ENCODE measurements around the gene DUS4L. TPM values are rescaled to one million over a fixed set of nuclear protein-coding genes. Genes with fewer than 3 reads are reported as not detected.
A peak's percentile ranks its signal among the peaks of the same experiment; 100 is the strongest.

DUS4L gene
- total RNA-seq, 2 experiments from 2014 or later: 14.9 to 23.0 TPM

- Histone ChIP-seq H3K36me3 (ENCODE audit: insufficient read depth, low read length) (peaks cover 23% of the 10 kb centered on the region), H3K4me2 (ENCODE audit: low read length) (peak overlapping the region; percentile 86), H3K9me3 (ENCODE audit: low read length) (no peaks in the 10 kb centered on the region), H3K4me1 (ENCODE audit: insufficient read depth, low read length, poor library complexity, severe bottlenecking) (peaks cover 51% of the 10 kb centered on the region), H4K20me1 (ENCODE audit: insufficient read depth, low read length) (peaks cover 7% of the 10 kb centered on the region; the same call in 1 of the 2 replicates), H3K4me3 (ENCODE audit: low read depth, low read length, poor library complexity, severe bottlenecking) (peak overlapping the region; percentile 59), H3K79me2 (ENCODE audit: insufficient read depth, low read depth, low read length) (peaks cover 59% of the 10 kb centered on the region), H2AFZ (ENCODE audit: low read length) (no peak overlapping the region), H3K9me2 (ENCODE audit: insufficient read depth, low read length) (no peaks in the 10 kb centered on the region), H3K27ac (ENCODE audit: low read depth, low read length, poor library complexity, severe bottlenecking) (peak overlapping the region; percentile 63)
- POLR2A ChIA-PET: interaction anchor here (0.7 to 1.3 kb wide), 2 partner anchors 10 to 18 kb away, joined by 3 read pairs; no protein-coding TSS in a partner anchor
- intact Hi-C loops (cut with micrococcal nuclease; ENCODE audit: unreplicated experiment): loop anchor here (5.0 kb wide), 1 partner anchor 694 kb away; the partner anchor contains the start of gene PIK3CG
- DNase-seq (ENCODE audit: low spot score): peak; percentile 70
- CTCF ChIA-PET (ENCODE audit: unreplicated experiment): no interaction called here
- BruUV-seq (replicated peaks): no TSS peak
- no peak for TF ChIP-seq EZH2phosphoT487 (IDR thresholded peaks at IDR 0.05; ENCODE audit: borderline replicate concordance, low read depth, low read length)
- TF ChIP-seq, protein P1, sequence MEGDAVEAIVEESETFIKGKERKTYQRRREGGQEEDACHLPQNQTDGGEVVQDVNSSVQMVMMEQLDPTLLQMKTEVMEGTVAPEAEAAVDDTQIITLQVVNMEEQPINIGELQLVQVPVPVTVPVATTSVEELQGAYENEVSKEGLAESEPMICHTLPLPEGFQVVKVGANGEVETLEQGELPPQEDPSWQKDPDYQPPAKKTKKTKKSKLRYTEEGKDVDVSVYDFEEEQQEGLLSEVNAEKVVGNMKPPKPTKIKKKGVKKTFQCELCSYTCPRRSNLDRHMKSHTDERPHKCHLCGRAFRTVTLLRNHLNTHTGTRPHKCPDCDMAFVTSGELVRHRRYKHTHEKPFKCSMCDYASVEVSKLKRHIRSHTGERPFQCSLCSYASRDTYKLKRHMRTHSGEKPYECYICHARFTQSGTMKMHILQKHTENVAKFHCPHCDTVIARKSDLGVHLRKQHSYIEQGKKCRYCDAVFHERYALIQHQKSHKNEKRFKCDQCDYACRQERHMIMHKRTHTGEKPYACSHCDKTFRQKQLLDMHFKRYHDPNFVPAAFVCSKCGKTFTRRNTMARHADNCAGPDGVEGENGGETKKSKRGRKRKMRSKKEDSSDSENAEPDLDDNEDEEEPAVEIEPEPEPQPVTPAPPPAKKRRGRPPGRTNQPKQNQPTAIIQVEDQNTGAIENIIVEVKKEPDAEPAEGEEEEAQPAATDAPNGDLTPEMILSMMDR (conservative IDR thresholded peaks at IDR 0.05; ENCODE audit: low read length): 0 out of 2 replicates have a peak, but pooled peaks have one; percentile 15
These were observed 2.8 kb upstream of the DUS4L start for GRCh38 chr7:107560898-107561516.

DNA sequence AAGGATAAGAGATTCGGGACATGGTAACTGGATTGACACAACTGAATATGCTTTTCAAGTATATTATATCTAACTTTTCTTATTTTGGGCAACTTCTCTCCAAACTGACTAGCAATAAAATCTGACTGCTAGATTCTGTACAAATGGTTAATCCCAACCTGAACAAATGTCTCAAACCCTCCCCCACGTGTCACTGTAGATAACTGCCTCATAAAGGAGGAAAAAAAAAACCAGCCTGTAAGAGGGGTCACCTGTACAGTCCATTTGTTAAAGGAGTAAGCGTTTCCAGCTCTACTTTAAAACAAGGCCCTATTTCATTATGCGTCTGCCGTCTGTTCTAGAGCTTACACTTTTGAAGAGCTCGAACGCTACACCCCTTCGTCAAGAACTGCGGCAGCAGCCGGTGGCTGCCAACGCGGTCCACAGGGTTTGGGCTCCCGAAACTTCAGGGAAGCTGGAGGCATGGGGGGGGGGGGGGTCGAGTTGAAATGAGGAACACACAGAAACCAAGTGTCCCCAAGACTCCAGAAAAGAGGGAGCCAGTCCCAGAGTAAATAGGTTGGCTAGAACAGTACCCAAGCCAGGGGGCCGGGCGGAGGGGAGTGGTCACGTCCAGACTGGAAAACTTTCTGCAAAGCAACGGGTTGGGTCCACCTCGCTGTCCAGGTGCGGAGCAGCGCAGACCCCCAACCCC is 543 bp upstream of the DUS4L start:
- ChIA-PET POLR2A (interaction anchor here (0.6 to 3.4 kb wide), 18 partner anchors 12 to 602 kb away, joined by 3 to 25 read pairs (median 4); partner anchors contain the start of gene CBLL1), CTCF (ENCODE audit: unreplicated experiment) (interaction anchor here (0.6 to 0.9 kb wide), 3 partner anchors 100 to 180 kb away, joined by 3 read pairs; no protein-coding TSS in a partner anchor)
- Histone ChIP-seq H3K4me2 (ENCODE audit: low read length) (peak overlapping the region; percentile 86), H4K20me1 (ENCODE audit: insufficient read depth, low read length) (peaks cover 7% of the 10 kb centered on the region; the same call in 1 of the 2 replicates), H3K9me2 (ENCODE audit: insufficient read depth, low read length) (no peaks in the 10 kb centered on the region), H3K27ac (ENCODE audit: low read depth, low read length, poor library complexity, severe bottlenecking) (no peak overlapping the region), H3K36me3 (ENCODE audit: insufficient read depth, low read length) (peaks cover 18% of the 10 kb centered on the region), H3K4me1 (ENCODE audit: insufficient read depth, low read length, poor library complexity, severe bottlenecking) (peaks cover 51% of the 10 kb centered on the region), H3K9me3 (ENCODE audit: low read length) (no peaks in the 10 kb centered on the region), H2AFZ (ENCODE audit: low read length) (peak overlapping the region; percentile 81; the same call in 1 of the 2 replicates), H3K4me3 (ENCODE audit: low read depth, low read length, poor library complexity, severe bottlenecking) (peak overlapping the region; percentile 81), H3K79me2 (ENCODE audit: insufficient read depth, low read depth, low read length) (peaks cover 59% of the 10 kb centered on the region)
- intact Hi-C loops (cut with micrococcal nuclease; ENCODE audit: unreplicated experiment): loop anchor here (1.0 to 5.0 kb wide), 3 partner anchors 17 to 696 kb away; partner anchors contain the start of genes BCAP29, CBLL1 and PIK3CG
- peak; percentile 36 for DNase-seq (ENCODE audit: low spot score)
- TF ChIP-seq EZH2phosphoT487 (IDR thresholded peaks at IDR 0.05; ENCODE audit: borderline replicate concordance, low read depth, low read length): no peak
- TF ChIP-seq, protein P1 (conservative IDR thresholded peaks at IDR 0.05; ENCODE audit: low read length): no peak
- BruUV-seq (replicated peaks): no TSS peak
